GM12891 (cell line): ENCODE data around the gene SAMD5.

Experiments
- PAX5 ChIP-seq: IDR thresholded peaks from 2 replicates; pipeline ENCODE4 v1.6.1; 2011; ENCODE audit warnings: low read length, moderate library complexity, mild to moderate bottlenecking; ENCODE audit not compliant: insufficient read depth, severe bottlenecking
- POLR2A ChIP-seq: IDR thresholded peaks from 2 replicates; pipeline ENCODE4 v1.6.1; 2011; ENCODE audit warnings: low read depth, low read length, control low read depth
- POLR2AphosphoS5 ChIP-seq: IDR thresholded peaks from 2 replicates; pipeline ENCODE4 v1.6.1; 2011; ENCODE audit warnings: low read depth, low read length, control low read depth
- POU2F2 ChIP-seq: IDR thresholded peaks from 2 replicates; pipeline ENCODE4 v1.6.1; 2011; ENCODE audit warnings: low read depth, mild to moderate bottlenecking, control low read depth, low read length, moderate library complexity
- TAF1 ChIP-seq: IDR thresholded peaks from 2 replicates; pipeline ENCODE4 v1.6.1; 2011; ENCODE audit warnings: low read depth, low read length, control low read depth

DNA sequence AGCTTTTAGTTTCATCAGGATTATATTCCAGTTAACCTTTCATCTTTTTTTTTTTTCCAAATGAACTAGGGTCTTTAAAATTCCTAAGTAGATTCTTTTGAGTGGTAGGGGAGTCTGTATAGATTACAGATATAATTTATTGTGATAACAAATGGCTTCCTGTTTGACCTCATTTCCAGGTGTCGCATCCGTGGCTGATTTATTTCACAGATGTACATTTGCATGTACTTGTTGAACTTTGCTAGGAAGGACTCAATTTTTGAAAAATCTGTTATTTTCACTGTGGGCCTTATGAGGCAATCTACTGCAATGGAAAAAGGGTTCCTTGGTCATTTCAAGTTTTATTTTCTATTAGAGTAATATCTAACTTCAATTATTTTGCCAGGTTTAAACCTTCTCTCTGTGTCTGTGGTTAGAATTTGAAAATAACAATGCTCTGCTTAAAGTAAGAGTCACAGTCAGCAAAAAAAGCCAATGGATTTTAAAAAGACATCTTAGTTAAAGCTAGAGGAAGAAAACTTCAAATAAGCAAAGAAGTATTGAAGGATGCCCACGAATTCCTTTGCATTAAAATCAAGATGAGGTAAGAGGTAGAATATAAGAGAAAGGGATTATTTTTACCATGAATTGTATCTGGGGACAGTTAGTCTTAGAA lies 57.9 kb downstream of the SAMD5 start:
- TF ChIP-seq POLR2A (no peak), POLR2AphosphoS5 (no peak), POU2F2 (no peak), TAF1 (no peak), PAX5 (no peak)
